Activated T-helper 9 cell treated with anti-CD3 and anti-CD28 coated beads, Interleukin-2, amount 50 U/mL, for 16 hours (primary cell): ENCODE results near the gene ARID1B.

ENCODE experiments used
- DNase-seq: peaks from one replicate; pipeline ENCODE4 v3.0.0-alpha.2; 2020; ENCODE audit warnings: low read depth

Gene ARID1B

DNA sequence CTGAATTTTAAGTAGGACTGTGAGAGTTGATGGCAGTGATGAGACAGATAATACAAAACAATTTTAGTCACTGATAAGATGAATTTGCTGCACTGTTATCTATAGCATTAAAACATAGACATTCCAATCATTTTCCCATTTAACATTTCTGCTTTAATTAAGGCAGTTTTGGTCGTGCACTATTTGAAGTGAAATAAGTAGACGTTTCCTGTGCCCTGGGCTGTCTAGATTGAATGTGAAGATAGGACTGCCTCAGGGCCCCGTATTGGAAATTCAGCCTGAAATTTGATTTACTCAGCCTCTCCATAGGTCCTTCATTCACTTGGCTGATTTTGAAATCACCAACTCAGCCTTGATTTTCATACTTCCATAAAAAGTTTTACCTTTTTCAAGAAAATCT, 48.3 kb downstream of the ARID1B start:
- no peak for DNase-seq

DNA sequence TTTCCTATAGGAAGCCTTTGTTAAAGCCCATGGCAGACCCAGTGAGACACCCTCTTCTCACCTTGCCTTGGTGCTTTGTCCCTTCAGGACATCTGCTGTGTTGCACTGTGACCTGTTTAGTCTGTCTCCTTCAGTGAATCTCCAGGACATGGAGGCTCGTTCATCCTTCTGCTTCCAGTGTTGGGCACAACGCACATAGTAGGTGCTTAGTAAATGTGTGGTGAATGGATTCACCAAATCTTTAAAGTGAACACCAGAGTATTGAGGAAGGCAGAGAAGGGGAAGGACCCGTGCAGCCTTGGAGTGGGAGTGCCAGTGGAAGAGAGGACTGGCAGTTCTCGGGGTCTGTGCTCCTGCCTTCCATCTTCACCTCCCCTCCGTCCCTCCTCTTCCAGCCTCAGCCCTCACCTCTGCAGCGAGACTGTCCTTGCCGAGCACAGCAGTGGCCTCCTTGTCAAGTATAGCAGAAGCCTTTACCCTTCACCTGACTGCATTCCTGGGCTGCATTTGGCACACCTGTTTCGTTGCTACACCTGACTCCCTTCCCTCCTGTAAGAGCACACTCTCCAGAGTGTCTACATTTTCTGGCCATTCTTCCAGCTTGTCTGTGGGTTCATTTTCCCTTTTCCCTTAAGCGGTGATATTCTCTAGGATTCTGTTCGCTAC, 49.2 kb downstream of the ARID1B start:
- no peak for DNase-seq

DNA sequence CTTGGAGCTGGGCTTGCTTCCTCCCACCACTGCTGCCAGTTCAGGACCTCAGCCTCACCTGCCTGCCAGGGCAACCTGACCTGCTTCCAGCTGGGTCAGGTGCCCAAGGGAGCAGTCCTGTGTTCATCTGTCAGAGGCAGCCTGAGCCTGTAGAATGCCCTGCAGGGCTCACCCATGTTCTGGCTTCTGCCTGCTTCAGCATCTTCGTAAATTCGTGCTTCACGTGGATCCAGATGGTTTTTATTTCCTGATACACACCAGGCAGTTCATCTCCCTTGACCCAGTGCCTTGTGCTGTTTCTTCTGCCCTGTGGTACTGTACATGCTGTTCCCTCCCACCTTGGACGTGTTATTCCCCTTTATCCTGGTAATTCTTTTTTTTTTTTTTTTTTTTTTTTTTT, 50.2 kb downstream of the ARID1B start:
- DNase-seq = no peak

DNA sequence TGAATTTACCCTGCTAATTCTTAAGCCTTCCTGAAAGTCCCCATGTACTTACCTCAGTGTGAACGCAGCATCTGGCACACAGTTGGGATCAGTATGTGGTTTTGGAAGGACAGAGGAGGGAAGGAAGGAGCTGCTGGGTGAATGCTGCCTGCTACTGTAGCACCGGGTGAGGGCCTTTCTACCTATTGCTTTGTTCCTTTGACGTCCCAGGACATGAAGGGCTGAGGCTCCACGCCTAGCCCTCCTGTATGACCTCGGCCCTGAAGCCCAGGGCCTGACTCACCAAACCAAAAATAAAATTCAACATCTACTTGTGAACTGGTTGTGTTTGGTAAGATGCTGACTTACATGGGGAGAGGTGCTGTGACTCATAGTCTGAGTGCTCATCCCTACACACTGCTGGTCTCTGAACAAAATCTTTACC, 51.1 kb downstream of the ARID1B start:
- no peak for DNase-seq

DNA sequence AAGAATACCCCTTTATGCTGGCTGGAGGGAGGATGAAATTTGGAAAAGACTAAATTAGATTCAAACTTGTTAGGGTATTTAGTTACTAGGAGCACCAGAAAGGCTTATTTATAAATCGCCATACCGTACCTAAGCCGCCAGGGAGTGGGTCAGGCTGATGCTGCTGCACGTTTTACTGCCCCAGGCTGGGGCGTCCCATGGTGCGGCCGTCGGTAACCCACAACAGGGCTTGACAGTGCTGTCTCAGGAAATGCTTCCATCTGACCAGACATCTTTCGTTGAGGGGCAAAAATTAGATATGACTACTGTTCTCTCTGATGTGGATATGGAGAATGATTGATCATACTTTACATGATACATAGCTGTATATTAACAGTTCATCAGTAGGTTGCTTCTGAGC, 52.9 kb downstream of the ARID1B start:
- no peak for DNase-seq

GRCh38 chr6:156832231-156832647, 55.1 kb downstream of the ARID1B start:
- no peak for DNase-seq

DNA sequence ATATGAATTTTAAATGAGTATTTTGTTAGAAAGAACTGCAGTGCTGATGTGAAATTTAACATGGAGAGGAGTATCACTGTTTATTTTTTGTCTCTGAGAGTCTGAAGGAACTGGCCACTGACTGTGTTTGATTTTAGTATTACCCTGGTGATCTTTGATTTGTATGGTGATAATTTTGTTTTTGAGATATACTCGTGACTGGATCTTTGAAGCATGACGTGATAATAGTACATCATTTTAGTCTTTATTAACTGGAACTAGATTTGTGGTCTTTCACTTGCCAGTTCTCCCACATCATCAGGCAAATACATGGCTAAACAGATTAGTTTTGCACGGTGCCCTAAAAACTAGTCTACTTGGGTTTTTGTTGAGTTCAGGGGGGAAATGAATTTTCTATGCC, 55.5 kb downstream of the ARID1B start:
- DNase-seq = no peak

GRCh38 chr6:156833755-156834154, 56.6 kb downstream of the ARID1B start:
- DNase-seq = no peak

GRCh38 chr6:156839129-156839528, 62.0 kb downstream of the ARID1B start:
- no peak for DNase-seq

GRCh38 chr6:156839591-156840001, 62.4 kb downstream of the ARID1B start:
- DNase-seq = no peak

GRCh38 chr6:156840136-156840535, 63.0 kb downstream of the ARID1B start:
- DNase-seq = no peak

GRCh38 chr6:156840606-156841005, 63.4 kb downstream of the ARID1B start:
- no peak for DNase-seq

- DNase-seq = no peak
Measured at GRCh38 chr6:156841508-156841907, 64.3 kb downstream of the ARID1B start.

GRCh38 chr6:156842598-156843250, 65.5 kb downstream of the ARID1B start:
- DNase-seq = no peak

DNA sequence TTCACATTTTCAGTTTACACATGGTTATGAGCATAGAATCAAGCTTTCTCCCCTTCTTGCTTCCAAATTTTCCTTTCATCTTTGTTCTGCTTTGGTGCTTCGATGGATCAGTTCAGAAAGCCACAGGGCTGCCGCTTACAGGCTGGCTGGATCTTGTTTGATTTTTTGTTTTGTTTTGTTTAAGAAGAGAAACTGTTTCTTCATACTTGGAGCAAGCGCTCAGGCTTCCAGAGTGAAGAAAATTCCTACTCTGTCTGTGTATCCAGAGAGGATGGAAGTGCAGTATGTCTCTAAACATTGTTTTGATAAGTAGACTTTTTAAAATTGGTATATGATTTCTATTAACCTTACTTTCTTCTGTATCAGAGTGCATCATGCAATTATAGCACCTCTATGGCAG, 66.9 kb downstream of the ARID1B start:
- DNase-seq = no peak

GRCh38 chr6:156845454-156846155, 68.4 kb downstream of the ARID1B start:
- no peak for DNase-seq

DNA sequence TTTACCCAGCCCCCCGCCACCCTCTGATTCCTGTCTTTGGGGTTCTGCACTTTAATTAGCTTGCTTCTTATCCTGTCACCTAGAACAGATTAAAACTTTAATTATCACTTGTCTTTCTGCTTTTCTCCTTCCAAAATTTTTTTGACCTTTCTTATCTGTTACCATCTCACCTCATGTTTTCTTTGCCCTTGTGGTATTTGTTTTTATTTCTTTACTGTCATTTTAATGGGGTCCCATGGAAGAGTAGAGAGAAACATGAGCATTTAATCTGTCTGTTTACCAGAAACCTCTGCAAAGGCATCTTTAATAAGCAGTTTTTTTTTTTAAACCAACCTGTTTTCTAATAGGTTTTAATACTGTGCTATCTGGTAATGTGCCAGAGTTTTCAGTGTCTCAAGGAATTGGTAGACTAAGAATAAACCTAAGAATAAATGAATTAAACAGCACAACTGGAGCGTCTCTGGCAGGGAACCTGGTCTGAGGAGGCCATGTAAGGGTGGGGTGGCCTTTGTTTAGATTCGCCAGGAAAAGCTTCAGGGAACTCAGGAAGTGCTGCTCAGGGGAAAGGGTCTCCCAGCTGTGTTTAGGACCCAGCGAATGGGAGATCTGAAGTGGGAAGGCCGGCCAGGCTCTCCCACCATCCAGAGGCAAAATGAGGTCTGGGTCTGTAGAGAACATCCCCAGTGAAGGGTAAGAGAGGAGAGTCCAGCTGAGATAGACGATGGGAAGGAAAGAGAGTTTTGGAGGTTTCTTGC, 69.8 kb downstream of the ARID1B start:
- no peak for DNase-seq

DNA sequence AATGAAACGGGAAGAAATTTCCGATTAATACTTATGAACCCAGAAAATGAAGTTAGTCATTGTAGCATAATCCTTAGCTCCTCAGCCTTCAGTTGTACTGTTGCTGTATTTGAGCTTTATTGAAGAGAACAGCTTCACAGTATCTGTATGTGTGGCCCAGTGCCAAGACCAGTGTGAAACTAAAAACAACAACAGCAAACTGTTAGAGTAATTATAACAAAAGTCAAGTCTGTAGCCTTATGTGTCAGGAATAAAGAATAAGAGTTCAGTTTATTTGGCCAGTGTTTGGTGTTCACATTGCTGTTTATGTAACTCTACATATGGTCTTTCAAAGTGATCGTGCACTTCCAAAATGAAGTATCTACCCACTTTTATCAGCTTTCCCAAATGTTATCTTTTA, 70.9 kb downstream of the ARID1B start:
- DNase-seq = no peak

GRCh38 chr6:156848533-156848932, 71.4 kb downstream of the ARID1B start:
- no peak for DNase-seq

DNA sequence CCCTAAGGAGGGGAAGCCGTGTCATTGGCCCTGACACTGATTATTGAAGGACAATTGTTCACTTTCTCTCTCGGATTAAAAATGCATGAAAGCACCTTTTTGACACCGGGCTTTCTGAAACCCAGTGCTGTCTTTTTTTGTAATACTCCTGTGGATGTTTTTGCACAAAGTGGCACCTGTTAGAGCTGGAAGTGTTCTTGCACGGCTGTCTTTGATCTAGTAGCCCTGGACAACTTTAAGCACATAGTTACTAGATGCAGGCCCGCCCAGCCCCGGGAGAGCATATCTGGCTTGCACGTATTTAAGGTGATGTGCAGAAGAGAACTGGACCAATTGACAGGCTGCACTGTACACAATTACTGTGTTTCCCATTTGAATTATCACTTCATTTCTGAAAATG, 72.6 kb downstream of the ARID1B start:
- no peak for DNase-seq

DNA sequence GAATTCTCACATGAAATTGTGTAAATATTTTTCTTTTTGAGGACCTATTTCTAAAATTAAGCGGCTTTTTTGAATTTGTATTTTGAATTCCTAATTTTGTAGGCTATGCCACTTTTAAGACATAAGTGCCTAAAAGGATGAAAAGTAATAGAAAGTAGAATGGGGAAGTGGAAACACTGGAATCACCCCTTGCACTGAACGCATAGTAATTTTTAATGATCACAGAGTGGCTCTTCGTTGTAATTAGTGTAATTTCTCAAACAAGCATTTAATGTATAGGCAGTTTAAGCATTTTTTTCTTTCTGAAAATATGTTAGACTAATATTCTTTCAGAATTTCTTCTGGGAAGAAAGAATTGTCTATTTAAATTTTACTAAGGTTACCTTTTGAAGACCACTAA, 73.2 kb downstream of the ARID1B start:
- no peak for DNase-seq

GRCh38 chr6:156851454-156851921, 74.3 kb downstream of the ARID1B start:
- no peak for DNase-seq
